Measurements from ENCODE around the gene HPS1. TPM values are rescaled to one million over a fixed set of nuclear protein-coding genes. Genes with fewer than 3 reads are reported as not detected.

HPS1 gene
- total and polyA plus RNA-seq, 2 of the 8 experiments (the other 6 are each of a cell fraction or from before 2014, with no cell fraction given), result 38.7 to 61.7 TPM

GRCh38 chr10:98410135-98410743 lies 36.5 kb downstream of the HPS1 start:
- H3K4me2 ChIP-seq (ENCODE audit: insufficient read depth in 1 of 2, low read depth in 2 of 2, low read length in 2 of 2), result no peak overlapping the region
- H3K18ac ChIP-seq (ENCODE audit: extremely low read depth, low read length), result no peak overlapping the region
- H2BK5ac ChIP-seq (ENCODE audit: low read depth, low read length), result no peak overlapping the region
- H3K4ac ChIP-seq (replicated peaks; ENCODE audit: insufficient read length, low read depth, low read length), result no peak overlapping the region
- 97% methylated on average over 3 of the region's 4 CpGs; no CpG with 5 or more reads in 1 of the 2 experiments for WGBS, 2 experiments (ENCODE audit: extremely low coverage in 1 of 2, insufficient coverage in 1 of 2, insufficient read length in 1 of 2, insufficient replicate concordance in 2 of 2, low coverage in 1 of 2, low lambda C conversion rate in 2 of 2, missing lambda C conversion rate in 1 of 2)
- H2BK20ac ChIP-seq (ENCODE audit: low read length), result no peak overlapping the region
- H2BK120ac ChIP-seq (replicated peaks; ENCODE audit: low read depth, low read length), result no peak overlapping the region
- POLR2A ChIA-PET (ENCODE audit: partially characterized antibody), result no interaction called here
- H3K14ac ChIP-seq (ENCODE audit: insufficient read length), result no peak overlapping the region
- no peaks in the 10 kb centered on the region; the same call in 1 of the 2 replicates for H3K23me2 ChIP-seq (ENCODE audit: low read depth, low read length)
- FAIRE-seq, result no peak
- no peak overlapping the region for H3K23ac ChIP-seq (ENCODE audit: insufficient read length)
- no peak overlapping the region for H2BK12ac ChIP-seq (ENCODE audit: low read depth, low read length)
- no peak overlapping the region for H3K9ac ChIP-seq (replicated peaks in 1 of 4; ENCODE audit: extremely low read depth in 1 of 4, low read depth in 3 of 4, low read length in 3 of 4)
- H2AK5ac ChIP-seq (ENCODE audit: low read depth, low read length), result no peak overlapping the region
- H3K79me1 ChIP-seq (ENCODE audit: low read depth, low read length), result no peaks in the 10 kb centered on the region
- H2BK15ac ChIP-seq (ENCODE audit: low read length), result no peak overlapping the region
- no peaks in the 10 kb centered on the region for H3K27me3 ChIP-seq (replicated peaks in 1 of 4; ENCODE audit: control insufficient read depth in 3 of 4, extremely low read depth in 1 of 4, insufficient read depth in 3 of 4, low read length in 3 of 4)
- no peak overlapping the region for H3K27ac ChIP-seq (ENCODE audit: low read depth, low read length)
- no peaks in the 10 kb centered on the region for H3K36me3 ChIP-seq (ENCODE audit: control insufficient read depth in 2 of 4, insufficient read depth in 4 of 4, low read length in 3 of 4)
- peaks cover 0 to 6% (median 2%) of the 10 kb centered on the region in 4 experiments; a peak in 6 of 7 replicates for H3K4me1 ChIP-seq (replicated peaks in 1 of 4; ENCODE audit: control insufficient read depth in 3 of 4, insufficient read depth in 4 of 4, low read length in 3 of 4)
- no peaks in the 10 kb centered on the region for H4K20me1 ChIP-seq (replicated peaks in 1 of 2; ENCODE audit: control insufficient read depth in 1 of 2, insufficient read depth in 2 of 2, low read length in 2 of 2)
- no peaks in the 10 kb centered on the region for H3K79me2 ChIP-seq (ENCODE audit: control insufficient read depth in 1 of 2, insufficient read depth in 2 of 2, low read length in 2 of 2)
- no peak for DNase-seq (ENCODE audit: low read depth in 1 of 2, low spot score in 2 of 2)
- no peak overlapping the region for H3K4me3 ChIP-seq (ENCODE audit: extremely low read depth in 1 of 4, insufficient read depth in 2 of 4, low read depth in 3 of 4, low read length in 4 of 4)
- H3K9me3 ChIP-seq (ENCODE audit: insufficient read depth in 2 of 2, low read depth in 1 of 2, low read length in 1 of 2), result no peaks in the 10 kb centered on the region
- H3K56ac ChIP-seq (replicated peaks; ENCODE audit: insufficient read length, low read depth, low read length), result no peak overlapping the region
- no peak overlapping the region for H4K91ac ChIP-seq (replicated peaks; ENCODE audit: insufficient read length, low read length)
- H4K8ac ChIP-seq (ENCODE audit: extremely low read depth, insufficient read depth, low read length), result no peak overlapping the region
- TF ChIP-seq USF2 (IDR thresholded peaks at IDR 0.05; ENCODE audit: low read length), result no peak
- TF ChIP-seq NRF1 (IDR thresholded peaks at IDR 0.05; ENCODE audit: low read depth, low read length), result no peak
- TF ChIP-seq MAX (IDR thresholded peaks at IDR 0.05), result no peak
- no peak for TF ChIP-seq RFX5 (IDR thresholded peaks at IDR 0.05; ENCODE audit: borderline replicate concordance, low read depth, low read length)
- no peak for TF ChIP-seq SIRT6 (IDR thresholded peaks at IDR 0.05; ENCODE audit: low read length)
- no peak for TF ChIP-seq PHF8 (conservative IDR thresholded peaks at IDR 0.05; ENCODE audit: low read depth, low read length)
- TF ChIP-seq HDAC6 (IDR thresholded peaks at IDR 0.05; ENCODE audit: low read depth, low read length), result no peak
- no peak overlapping the region for H4K5ac ChIP-seq (ENCODE audit: insufficient read length, low read depth, low read length)
- CTCF ChIA-PET (ENCODE audit: partially characterized antibody), result interaction anchor here (2.1 to 2.6 kb wide), 2 partner anchors 14 to 15 kb away, joined by 8 to 12 read pairs; no protein-coding TSS in a partner anchor
- H2AFZ ChIP-seq (ENCODE audit: low read length), result no peak overlapping the region

All from H1 (cell line).